Measurements from ENCODE around the gene MARCHF3. TPM values are rescaled to one million over a fixed set of nuclear protein-coding genes. Genes with fewer than 3 reads are reported as not detected.
"Not testable (repeated sequence)": the region's sequence is repeated elsewhere in the genome, so short reads cannot be mapped to it uniquely, and the experiment has no call there.

MARCHF3 gene
- total and polyA plus RNA-seq, 2 donors (not counting 3 experiments of a cell fraction or from before 2014, with no cell fraction given) = 31.9 to 35.0 TPM

GRCh38 chr5:126846344-126846743, 184.0 kb downstream of the MARCHF3 start:
- Histone ChIP-seq H3K4me1 (ENCODE audit: control insufficient read depth, extremely low read depth, insufficient read depth, low read length) (peaks cover 20% of the 10 kb centered on the region), H3K9me3 (replicated peaks; ENCODE audit: control insufficient read depth, insufficient read depth, low read length) (no peaks in the 10 kb centered on the region), H2AFZ (ENCODE audit: low read depth, low read length) (no peak overlapping the region), H3K36me3 (ENCODE audit: control insufficient read depth in 2 of 2, extremely low read depth in 1 of 2, insufficient read depth in 2 of 2, low read length in 2 of 2) (no peaks in the 10 kb centered on the region), H4K20me1 (replicated peaks; ENCODE audit: control insufficient read depth, extremely low read depth, insufficient read depth, low read length) (no peaks in the 10 kb centered on the region), H3K27me3 (ENCODE audit: control insufficient read depth in 2 of 2, insufficient read depth in 2 of 2, low read length in 2 of 2) (no peaks in the 10 kb centered on the region), H3K9ac (replicated peaks; ENCODE audit: extremely low read depth, insufficient read depth, low read length) (no peak overlapping the region), H3K27ac (ENCODE audit: insufficient read depth, low read depth, low read length) (no peak overlapping the region), H3K9me1 (replicated peaks; ENCODE audit: control insufficient read depth, extremely low read depth, insufficient read depth, low read length) (no peaks in the 10 kb centered on the region), H3K4me3 (replicated peaks in 1 of 3; ENCODE audit: insufficient read depth in 1 of 3, low read depth in 1 of 3, low read length in 3 of 3) (no peak overlapping the region), H3K4me2 (ENCODE audit: insufficient read depth, low read length) (no peak overlapping the region), H3K79me2 (ENCODE audit: control insufficient read depth, insufficient read depth, low read length) (no peaks in the 10 kb centered on the region)
- TF ChIP-seq, protein P1, sequence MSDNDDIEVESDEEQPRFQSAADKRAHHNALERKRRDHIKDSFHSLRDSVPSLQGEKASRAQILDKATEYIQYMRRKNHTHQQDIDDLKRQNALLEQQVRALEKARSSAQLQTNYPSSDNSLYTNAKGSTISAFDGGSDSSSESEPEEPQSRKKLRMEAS (IDR thresholded peaks at IDR 0.05; ENCODE audit: insufficient read depth, insufficient read length) = no peak
- TF ChIP-seq EZH2 (IDR thresholded peaks at IDR 0.05; ENCODE audit: borderline replicate concordance, low read depth, low read length, severe bottlenecking) = no peak
- TF ChIP-seq CTCF (IDR thresholded peaks at IDR 0.05; ENCODE audit: extremely low read depth in 1 of 2, insufficient read depth in 1 of 2, low read depth in 1 of 2, low read length in 2 of 2) = peak in 1 of 2 donors; percentile 11
- POLR2A ChIA-PET = interaction anchor here (0.6 kb wide), 1 partner anchor 409 kb away, joined by 4 read pairs; no protein-coding TSS in a partner anchor
- intact Hi-C loops (cut with micrococcal nuclease) (no loop called here), dilution Hi-C loops (cut with MboI; ENCODE audit: extremely low pct_ligation_motif_present, low sequenced_read_pairs) (no loop called here)
- peak; percentile 35 for DNase-seq (ENCODE audit: low read depth, low spot score)
- no peak for FAIRE-seq
- CTCF ChIA-PET = interaction anchor here (1.4 to 3.0 kb wide), 2 partner anchors 9 to 185 kb away, joined by 4 to 14 read pairs; partner anchors contain the start of gene MARCHF3
- BruUV-seq (replicated peaks) = no TSS peak

GRCh38 chr5:126845470-126846070, 184.8 kb downstream of the MARCHF3 start:
- H3K4me3 ChIP-seq (replicated peaks in 1 of 3; ENCODE audit: insufficient read depth in 1 of 3, low read depth in 1 of 3, low read length in 3 of 3); BruUV-seq (replicated peaks); H3K79me2 ChIP-seq (ENCODE audit: control insufficient read depth, insufficient read depth, low read length); intact Hi-C loops (cut with micrococcal nuclease); H3K36me3 ChIP-seq (ENCODE audit: control insufficient read depth in 2 of 2, extremely low read depth in 1 of 2, insufficient read depth in 2 of 2, low read length in 2 of 2); H3K4me2 ChIP-seq (ENCODE audit: insufficient read depth, low read length); DNase-seq (ENCODE audit: low read depth, low spot score); H3K9ac ChIP-seq (replicated peaks; ENCODE audit: extremely low read depth, insufficient read depth, low read length); H3K27ac ChIP-seq (ENCODE audit: insufficient read depth, low read depth, low read length); H4K20me1 ChIP-seq (replicated peaks; ENCODE audit: control insufficient read depth, extremely low read depth, insufficient read depth, low read length); dilution Hi-C loops (cut with MboI; ENCODE audit: extremely low pct_ligation_motif_present, low sequenced_read_pairs); H3K9me1 ChIP-seq (replicated peaks; ENCODE audit: control insufficient read depth, extremely low read depth, insufficient read depth, low read length); H3K9me3 ChIP-seq (replicated peaks; ENCODE audit: control insufficient read depth, insufficient read depth, low read length); H3K27me3 ChIP-seq (ENCODE audit: control insufficient read depth in 2 of 2, insufficient read depth in 2 of 2, low read length in 2 of 2): not testable (repeated sequence)
- peak; percentile 4 for FAIRE-seq
- POLR2A ChIA-PET = interaction anchor here (0.6 kb wide), 1 partner anchor 410 kb away, joined by 4 read pairs; no protein-coding TSS in a partner anchor
- Histone ChIP-seq H3K4me1 (ENCODE audit: control insufficient read depth, extremely low read depth, insufficient read depth, low read length) (peaks cover 20% of the 10 kb centered on the region), H2AFZ (ENCODE audit: low read depth, low read length) (peak overlapping the region; percentile 51)
- CTCF ChIA-PET = interaction anchor here (0.8 to 1.4 kb wide), 2 partner anchors 8 to 185 kb away, joined by 4 read pairs; partner anchors contain the start of gene MARCHF3

GRCh38 chr5:126843375-126843774, 187.0 kb downstream of the MARCHF3 start:
- H4K20me1 ChIP-seq (replicated peaks; ENCODE audit: control insufficient read depth, extremely low read depth, insufficient read depth, low read length); dilution Hi-C loops (cut with MboI; ENCODE audit: extremely low pct_ligation_motif_present, low sequenced_read_pairs); DNase-seq (ENCODE audit: low read depth, low spot score); H2AFZ ChIP-seq (ENCODE audit: low read depth, low read length); CTCF ChIA-PET; H3K36me3 ChIP-seq (ENCODE audit: control insufficient read depth in 2 of 2, extremely low read depth in 1 of 2, insufficient read depth in 2 of 2, low read length in 2 of 2); H3K27ac ChIP-seq (ENCODE audit: insufficient read depth, low read depth, low read length); H3K79me2 ChIP-seq (ENCODE audit: control insufficient read depth, insufficient read depth, low read length); POLR2A ChIA-PET; H3K27me3 ChIP-seq (ENCODE audit: control insufficient read depth in 2 of 2, insufficient read depth in 2 of 2, low read length in 2 of 2); H3K4me2 ChIP-seq (ENCODE audit: insufficient read depth, low read length); H3K9me1 ChIP-seq (replicated peaks; ENCODE audit: control insufficient read depth, extremely low read depth, insufficient read depth, low read length); H3K9me3 ChIP-seq (replicated peaks; ENCODE audit: control insufficient read depth, insufficient read depth, low read length); BruUV-seq (replicated peaks); FAIRE-seq; H3K4me3 ChIP-seq (replicated peaks in 1 of 3; ENCODE audit: insufficient read depth in 1 of 3, low read depth in 1 of 3, low read length in 3 of 3); H3K9ac ChIP-seq (replicated peaks; ENCODE audit: extremely low read depth, insufficient read depth, low read length); intact Hi-C loops (cut with micrococcal nuclease): not testable (repeated sequence)
- H3K4me1 ChIP-seq (ENCODE audit: control insufficient read depth, extremely low read depth, insufficient read depth, low read length) = peaks cover 20% of the 10 kb centered on the region

Measured in endothelial cell of umbilical vein (primary cell).